ENCODE data around the gene KDSR. TPM values are rescaled to one million over a fixed set of nuclear protein-coding genes. Genes with fewer than 3 reads are reported as not detected.

Gene KDSR
- total and polyA plus RNA-seq, 2 of the 13 experiments (the other 11 are each of a cell fraction or from before 2014, with no cell fraction given) = 10.4 to 20.9 TPM

DNA sequence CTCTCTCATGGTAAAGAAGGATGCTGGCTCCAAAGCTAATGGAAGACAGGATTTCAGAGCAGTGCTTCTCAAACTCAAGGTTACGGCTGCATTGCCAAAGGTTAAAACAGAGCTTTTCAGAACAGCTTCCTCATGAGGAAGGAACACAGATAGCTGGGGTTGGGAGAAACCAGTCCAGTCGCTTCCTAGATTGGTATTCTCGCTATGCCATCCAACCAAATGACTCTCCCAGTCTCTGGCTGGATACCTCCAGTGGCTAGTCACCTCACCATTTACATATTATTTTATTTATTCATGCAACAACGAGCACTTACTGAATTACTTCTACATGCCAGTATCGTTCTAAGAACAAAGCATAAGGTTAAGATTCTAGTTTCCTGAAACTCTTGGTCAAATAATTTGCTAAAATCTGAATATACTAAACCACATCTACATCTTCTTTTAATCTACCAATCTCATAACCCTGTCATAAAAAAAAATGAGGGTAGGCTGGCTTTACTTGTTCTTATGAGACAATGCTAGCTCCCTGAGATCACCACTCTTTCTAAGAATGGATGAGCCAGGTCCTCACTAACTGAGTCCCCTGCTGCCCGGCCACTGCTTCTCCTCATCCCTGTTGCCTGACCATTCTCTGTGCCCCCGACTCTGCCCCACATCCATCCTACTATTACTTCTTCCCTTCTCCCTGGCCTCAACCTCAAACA lies 20.4 kb downstream of the KDSR start:
- Histone ChIP-seq H4K20me1 (ENCODE audit: insufficient read depth, low read length) (no peaks in the 10 kb centered on the region), H3K4me3 (replicated peaks in 1 of 3; ENCODE audit: insufficient read depth in 1 of 3, low read depth in 2 of 3, low read length in 3 of 3) (no peak overlapping the region), H3K4me2 (ENCODE audit: low read depth, low read length) (no peak overlapping the region), H3K27ac (ENCODE audit: extremely low read length, insufficient read depth, low read length) (no peak overlapping the region), H3K36me3 (replicated peaks in 1 of 2; ENCODE audit: control insufficient read depth in 1 of 2, insufficient read depth in 2 of 2, low read length in 2 of 2) (peaks cover 37 to 80% of the 10 kb centered on the region in 2 experiments), H3K79me2 (ENCODE audit: insufficient read depth, low read length) (no peaks in the 10 kb centered on the region), H3K27me3 (ENCODE audit: control insufficient read depth in 1 of 2, insufficient read depth in 2 of 2, low read length in 2 of 2) (no peaks in the 10 kb centered on the region), H3K9ac (ENCODE audit: insufficient read depth, low read depth, low read length) (no peak overlapping the region), H2AFZ (ENCODE audit: low read length) (no peak overlapping the region), H3K4me1 (ENCODE audit: insufficient read depth, low read length) (peaks cover 19% of the 10 kb centered on the region), H3K9me3 (ENCODE audit: low read length) (no peaks in the 10 kb centered on the region)
- POLR2A ChIA-PET = no interaction called here
- 96% methylated on average over 7 of the region's 7 CpGs for WGBS (ENCODE audit: low lambda C conversion rate)
- no peak for ATAC-seq
- intact Hi-C loops (cut with micrococcal nuclease; ENCODE audit: unreplicated experiment) (no loop called here), in situ Hi-C loops (cut with HindIII; ENCODE audit: extremely low pct_ligation_motif_present, low pct_unique_long_range_greater_than_20kb) (loop anchor here (10.0 kb wide), 1 partner anchor 88 kb away; no protein-coding TSS in a partner anchor)
- DNase-seq (ENCODE audit: low spot score) = no peak
- no peak for FAIRE-seq
- CTCF ChIA-PET (ENCODE audit: low intra/inter-chr PET ratio, low total read pairs) = no interaction called here
- no TSS peak for BruUV-seq (replicated peaks)
- TF ChIP-seq ZNF260 (CRISPR knock-in tag; IDR thresholded peaks at IDR 0.05; ENCODE audit: borderline replicate concordance, low read depth) (no peak), ZMYM2 (CRISPR knock-in tag; IDR thresholded peaks at IDR 0.05) (no peak), ZNF274 (CRISPR knock-in tag; IDR thresholded peaks at IDR 0.05) (no peak), ELF3 (CRISPR knock-in tag; IDR thresholded peaks at IDR 0.05) (no peak), ZNF749 (CRISPR knock-in tag; IDR thresholded peaks at IDR 0.05; ENCODE audit: borderline replicate concordance) (no peak), TCF7 (IDR thresholded peaks at IDR 0.05; ENCODE audit: low read depth) (no peak), SRSF1 (optimal IDR thresholded peaks at IDR 0.05; ENCODE audit: low read depth, low read length) (no peak), CCDC6 (CRISPR knock-in tag; IDR thresholded peaks at IDR 0.05) (no peak), ZNF264 (CRISPR knock-in tag; IDR thresholded peaks at IDR 0.05) (no peak), XRCC5 (optimal IDR thresholded peaks at IDR 0.05; ENCODE audit: low read length) (no peak), REPIN1 (CRISPR knock-in tag; IDR thresholded peaks at IDR 0.05; ENCODE audit: borderline replicate concordance, low read depth) (no peak)
- TF ChIP-seq, protein P1, sequence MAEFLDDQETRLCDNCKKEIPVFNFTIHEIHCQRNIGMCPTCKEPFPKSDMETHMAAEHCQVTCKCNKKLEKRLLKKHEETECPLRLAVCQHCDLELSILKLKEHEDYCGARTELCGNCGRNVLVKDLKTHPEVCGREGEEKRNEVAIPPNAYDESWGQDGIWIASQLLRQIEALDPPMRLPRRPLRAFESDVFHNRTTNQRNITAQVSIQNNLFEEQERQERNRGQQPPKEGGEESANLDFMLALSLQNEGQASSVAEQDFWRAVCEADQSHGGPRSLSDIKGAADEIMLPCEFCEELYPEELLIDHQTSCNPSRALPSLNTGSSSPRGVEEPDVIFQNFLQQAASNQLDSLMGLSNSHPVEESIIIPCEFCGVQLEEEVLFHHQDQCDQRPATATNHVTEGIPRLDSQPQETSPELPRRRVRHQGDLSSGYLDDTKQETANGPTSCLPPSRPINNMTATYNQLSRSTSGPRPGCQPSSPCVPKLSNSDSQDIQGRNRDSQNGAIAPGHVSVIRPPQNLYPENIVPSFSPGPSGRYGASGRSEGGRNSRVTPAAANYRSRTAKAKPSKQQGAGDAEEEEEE (CRISPR knock-in tag; IDR thresholded peaks at IDR 0.05; ENCODE audit: borderline replicate concordance) = no peak
- TF ChIP-seq, protein P2, sequence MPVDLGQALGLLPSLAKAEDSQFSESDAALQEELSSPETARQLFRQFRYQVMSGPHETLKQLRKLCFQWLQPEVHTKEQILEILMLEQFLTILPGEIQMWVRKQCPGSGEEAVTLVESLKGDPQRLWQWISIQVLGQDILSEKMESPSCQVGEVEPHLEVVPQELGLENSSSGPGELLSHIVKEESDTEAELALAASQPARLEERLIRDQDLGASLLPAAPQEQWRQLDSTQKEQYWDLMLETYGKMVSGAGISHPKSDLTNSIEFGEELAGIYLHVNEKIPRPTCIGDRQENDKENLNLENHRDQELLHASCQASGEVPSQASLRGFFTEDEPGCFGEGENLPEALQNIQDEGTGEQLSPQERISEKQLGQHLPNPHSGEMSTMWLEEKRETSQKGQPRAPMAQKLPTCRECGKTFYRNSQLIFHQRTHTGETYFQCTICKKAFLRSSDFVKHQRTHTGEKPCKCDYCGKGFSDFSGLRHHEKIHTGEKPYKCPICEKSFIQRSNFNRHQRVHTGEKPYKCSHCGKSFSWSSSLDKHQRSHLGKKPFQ (CRISPR knock-in tag; IDR thresholded peaks at IDR 0.05; ENCODE audit: insufficient replicate concordance) = no peak
- TF ChIP-seq, protein P3, sequence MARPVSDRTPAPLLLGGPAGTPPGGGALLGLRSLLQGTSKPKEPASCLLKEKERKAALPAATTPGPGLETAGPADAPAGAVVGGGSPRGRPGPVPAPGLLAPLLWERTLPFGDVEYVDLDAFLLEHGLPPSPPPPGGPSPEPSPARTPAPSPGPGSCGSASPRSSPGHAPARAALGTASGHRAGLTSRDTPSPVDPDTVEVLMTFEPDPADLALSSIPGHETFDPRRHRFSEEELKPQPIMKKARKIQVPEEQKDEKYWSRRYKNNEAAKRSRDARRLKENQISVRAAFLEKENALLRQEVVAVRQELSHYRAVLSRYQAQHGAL (CRISPR knock-in tag; IDR thresholded peaks at IDR 0.05; ENCODE audit: not compliant biosample characterization) = no peak
- TF ChIP-seq, protein P4, sequence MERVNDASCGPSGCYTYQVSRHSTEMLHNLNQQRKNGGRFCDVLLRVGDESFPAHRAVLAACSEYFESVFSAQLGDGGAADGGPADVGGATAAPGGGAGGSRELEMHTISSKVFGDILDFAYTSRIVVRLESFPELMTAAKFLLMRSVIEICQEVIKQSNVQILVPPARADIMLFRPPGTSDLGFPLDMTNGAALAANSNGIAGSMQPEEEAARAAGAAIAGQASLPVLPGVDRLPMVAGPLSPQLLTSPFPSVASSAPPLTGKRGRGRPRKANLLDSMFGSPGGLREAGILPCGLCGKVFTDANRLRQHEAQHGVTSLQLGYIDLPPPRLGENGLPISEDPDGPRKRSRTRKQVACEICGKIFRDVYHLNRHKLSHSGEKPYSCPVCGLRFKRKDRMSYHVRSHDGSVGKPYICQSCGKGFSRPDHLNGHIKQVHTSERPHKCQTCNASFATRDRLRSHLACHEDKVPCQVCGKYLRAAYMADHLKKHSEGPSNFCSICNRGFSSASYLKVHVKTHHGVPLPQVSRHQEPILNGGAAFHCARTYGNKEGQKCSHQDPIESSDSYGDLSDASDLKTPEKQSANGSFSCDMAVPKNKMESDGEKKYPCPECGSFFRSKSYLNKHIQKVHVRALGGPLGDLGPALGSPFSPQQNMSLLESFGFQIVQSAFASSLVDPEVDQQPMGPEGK (CRISPR knock-in tag; IDR thresholded peaks at IDR 0.05) = no peak

All from HepG2 (cell line).